HG02759 (cell line): Measurements from ENCODE around the gene SDR42E2.
"Not testable (repeated sequence)": the region's sequence is repeated elsewhere in the genome, so short reads cannot be mapped to it uniquely, and the experiment has no call there.

Experiments used
- ATAC-seq: cut with Tn5 transposase; IDR thresholded peaks from one replicate; pipeline ENCODE4 v1.9.1; 2021; ENCODE audit warnings: mild to moderate bottlenecking, moderate library complexity; ENCODE audit not compliant: unreplicated experiment

The SDR42E2 gene

DNA sequence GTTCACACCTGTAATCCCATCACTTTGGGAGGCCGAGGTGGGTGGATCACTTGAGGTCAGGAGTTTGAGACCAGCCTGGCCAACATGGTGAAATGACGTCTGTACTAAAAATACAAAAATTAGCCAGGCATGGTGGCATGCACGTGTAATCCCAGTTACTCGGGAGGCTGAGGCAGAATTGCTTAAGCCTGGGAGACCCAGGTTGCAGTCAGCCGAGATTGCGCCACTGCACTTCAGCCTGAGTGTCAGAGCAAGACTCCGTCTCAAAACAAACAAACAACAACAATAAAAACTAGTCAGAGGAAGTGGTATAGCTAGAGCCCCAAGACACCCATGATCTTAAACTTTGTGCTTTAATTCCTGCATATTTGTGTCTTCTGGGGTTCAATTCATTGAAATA is 9.2 kb upstream of the SDR42E2 start:
- not testable (repeated sequence) for ATAC-seq

DNA sequence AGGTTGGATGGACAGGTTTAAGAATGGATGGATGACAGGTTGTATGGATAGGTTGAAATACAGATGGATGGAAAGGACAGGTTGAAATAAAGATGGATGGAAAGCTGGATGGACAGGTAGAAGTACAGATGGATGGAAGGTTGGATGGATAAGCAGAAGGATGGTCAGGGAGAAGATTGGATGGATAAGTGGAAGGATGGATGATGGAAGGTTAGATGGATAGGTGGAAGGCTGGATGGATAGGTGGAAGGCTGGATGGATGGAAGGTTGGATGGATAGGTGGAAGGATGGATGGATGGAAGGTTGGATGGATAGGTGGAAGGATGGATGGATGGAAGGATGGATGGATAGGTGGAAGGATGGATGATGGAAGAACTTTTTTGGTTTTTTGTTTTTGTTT is 905 bp upstream of the SDR42E2 start:
- ATAC-seq, result no peak

DNA sequence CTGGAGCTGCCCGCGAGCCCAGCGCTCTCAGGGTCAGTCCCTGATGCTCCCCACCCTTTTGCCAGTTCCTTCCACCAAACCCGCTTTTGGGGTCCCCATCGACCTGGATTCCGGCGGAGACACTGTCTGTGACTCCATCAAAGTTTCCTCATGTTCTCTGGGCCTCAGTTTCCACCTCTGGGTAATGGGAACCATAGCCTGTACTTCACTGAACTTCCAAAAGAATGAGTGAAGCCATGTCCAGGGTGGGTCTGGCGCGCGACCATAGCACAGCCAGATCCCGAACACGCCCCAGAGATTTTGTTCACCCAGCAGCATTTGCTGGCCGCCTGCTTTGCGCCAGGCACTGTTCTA is 327 bp downstream of the SDR42E2 start:
- ATAC-seq, result no peak

- no peak for ATAC-seq
Measured at GRCh38 chr16:22163806-22164205, 1.5 kb downstream of the SDR42E2 start.

DNA sequence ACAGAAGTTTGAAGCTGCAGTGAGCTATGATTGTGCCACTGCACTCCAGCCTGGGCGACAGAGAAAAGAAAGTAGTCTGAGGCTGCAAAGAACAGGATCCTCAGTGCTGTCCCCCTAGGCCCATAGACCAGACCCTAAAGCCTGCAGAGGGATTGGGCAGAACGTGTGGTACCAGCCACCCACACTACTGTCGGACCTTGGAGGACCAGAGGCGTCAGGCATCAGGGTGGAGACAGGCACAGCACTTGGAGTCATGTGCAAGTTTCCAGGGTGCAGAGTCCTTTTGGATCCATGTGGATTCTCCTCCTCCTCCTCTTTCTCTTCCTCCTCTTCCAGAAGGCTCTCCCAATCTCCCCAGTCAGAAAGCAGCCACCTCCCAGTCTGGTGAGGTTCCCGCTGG is 2.2 kb downstream of the SDR42E2 start:
- ATAC-seq, result no peak

GRCh38 chr16:22165508-22166285 is 3.4 kb downstream of the SDR42E2 start:
- ATAC-seq, result no peak

- no peak for ATAC-seq
Measured at GRCh38 chr16:22171953-22172352, 9.6 kb downstream of the SDR42E2 start.

GRCh38 chr16:22172642-22173041 is 10.3 kb downstream of the SDR42E2 start:
- not testable (repeated sequence) for ATAC-seq

- no peak for ATAC-seq
Measured at GRCh38 chr16:22174642-22175041, 12.3 kb downstream of the SDR42E2 start.

DNA sequence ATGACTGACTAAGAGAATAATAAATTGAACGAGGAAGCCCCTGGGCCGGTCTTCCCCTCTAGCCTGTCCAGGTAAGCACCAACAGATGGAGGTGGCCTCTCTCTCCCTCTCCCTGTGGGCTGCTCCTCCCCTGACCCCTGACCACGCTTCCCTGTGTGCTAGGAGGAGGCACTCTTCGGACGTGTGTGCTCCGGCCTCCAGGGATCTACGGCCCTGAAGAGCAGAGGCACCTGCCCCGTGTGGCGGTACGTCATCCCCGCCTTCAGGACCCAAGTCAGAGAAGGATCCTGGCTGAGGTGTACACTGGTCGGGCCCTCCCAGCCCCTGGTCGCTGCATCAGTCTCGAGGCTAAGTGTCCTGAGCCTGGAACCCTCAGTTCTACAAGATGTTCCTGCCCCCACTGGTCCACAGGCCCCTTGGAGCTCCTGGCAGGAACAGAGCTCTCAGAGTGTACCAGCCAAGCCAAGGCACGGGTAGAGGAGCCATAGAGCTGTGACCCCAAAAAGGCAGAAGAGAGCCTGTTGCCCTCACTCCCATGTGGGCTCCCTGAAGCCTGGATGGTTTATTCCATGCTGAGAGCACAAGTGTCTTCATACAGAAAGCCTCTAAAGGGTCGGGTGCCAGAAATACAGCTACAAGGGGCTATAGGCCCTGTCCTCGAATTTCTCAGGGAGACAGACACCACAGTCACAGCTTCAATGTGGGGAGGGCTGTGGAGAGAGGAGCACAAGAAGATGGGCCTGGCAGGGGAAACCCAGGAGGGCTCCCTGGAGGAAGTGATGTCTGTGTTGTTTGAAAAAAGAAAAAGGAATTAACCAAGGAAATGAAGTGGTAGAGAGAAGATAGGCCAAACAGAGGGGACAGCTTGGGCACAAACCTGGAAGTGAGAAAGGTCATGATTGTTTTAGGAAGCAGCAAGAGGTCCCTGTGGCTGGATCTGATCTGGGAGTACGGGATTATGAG is 15.9 kb downstream of the SDR42E2 start:
- ATAC-seq, result no peak

- ATAC-seq, result no peak
Measured at GRCh38 chr16:22181426-22181825, 19.1 kb downstream of the SDR42E2 start.

GRCh38 chr16:22181843-22182242 is 19.5 kb downstream of the SDR42E2 start:
- no peak for ATAC-seq

DNA sequence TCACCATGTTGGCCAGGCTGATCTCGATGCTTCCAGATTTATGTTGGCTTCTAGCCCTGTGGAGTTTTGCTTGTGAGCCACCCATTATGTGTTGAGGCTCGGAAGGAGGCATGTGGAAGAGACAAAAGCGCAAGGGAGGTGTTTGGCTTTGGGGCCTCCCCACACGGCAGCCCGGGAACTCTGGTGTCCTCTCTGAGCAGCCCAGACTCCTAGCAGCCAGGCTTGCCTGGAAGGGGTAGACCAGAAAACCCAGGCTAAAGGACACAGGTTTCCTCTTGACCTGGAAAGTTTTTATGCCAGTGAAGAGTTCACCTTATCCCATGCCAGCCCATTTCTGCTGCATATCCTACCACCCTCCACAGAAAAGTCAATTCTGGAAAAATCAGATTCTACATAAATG is 21.0 kb downstream of the SDR42E2 start:
- ATAC-seq, result no peak

DNA sequence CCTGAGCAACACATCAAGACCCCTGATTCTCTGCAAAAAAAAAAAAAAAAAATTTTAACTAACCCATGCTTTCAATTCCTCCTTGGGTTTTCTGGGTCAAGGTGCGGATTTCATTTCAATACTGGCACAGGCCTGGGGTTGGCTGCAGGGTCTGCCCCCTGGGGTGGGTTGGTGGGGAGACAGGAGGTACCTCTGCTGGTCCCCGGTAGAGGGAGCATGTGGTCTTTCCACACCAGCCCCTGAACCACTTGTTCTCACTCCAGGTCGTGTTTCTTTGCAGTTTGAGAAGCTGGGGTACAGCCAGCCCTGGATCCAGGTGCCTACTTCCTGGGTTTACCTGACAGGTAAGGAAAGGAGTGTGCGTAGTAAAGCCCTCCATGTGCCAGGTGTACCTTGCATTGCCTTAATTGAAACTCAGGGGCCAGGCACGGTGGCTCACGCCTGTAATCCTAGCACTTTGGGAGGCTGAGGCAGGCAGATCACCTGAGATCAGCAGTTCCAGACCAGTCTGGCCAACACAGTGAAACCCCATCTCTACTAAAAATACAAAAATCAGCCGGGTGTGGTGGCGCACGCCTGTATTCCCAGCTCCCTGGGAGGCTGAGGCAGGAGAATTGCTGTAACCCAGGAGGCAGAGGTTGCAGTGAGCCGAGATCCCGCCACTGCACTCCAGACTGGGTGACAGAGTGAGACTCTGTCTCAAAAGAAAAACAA is 21.8 kb downstream of the SDR42E2 start:
- ATAC-seq, result no peak

- no peak for ATAC-seq
Measured at GRCh38 chr16:22184615-22184968, 22.3 kb downstream of the SDR42E2 start.

DNA sequence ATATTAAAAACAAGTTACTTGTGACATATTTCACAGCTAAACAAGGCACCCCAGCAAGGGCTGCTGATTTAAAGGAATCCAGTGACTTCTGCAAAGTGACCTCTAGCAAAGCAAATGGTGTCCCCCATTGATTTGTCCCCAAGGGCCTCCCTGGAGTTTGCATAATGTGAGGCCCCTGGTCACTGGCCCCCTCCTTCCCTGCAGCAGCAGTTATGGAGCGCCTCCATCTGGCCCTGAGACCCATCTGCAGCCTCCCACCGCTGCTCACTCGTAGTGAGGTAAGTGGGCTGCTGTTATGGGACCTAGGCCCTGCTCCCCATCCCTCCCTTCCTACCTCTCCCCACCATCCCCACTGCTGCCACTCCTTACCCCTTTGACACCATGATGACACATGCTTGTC is 24.2 kb downstream of the SDR42E2 start:
- ATAC-seq, result no peak

- ATAC-seq, result no peak
Measured at GRCh38 chr16:22188267-22188594, 25.9 kb downstream of the SDR42E2 start.

- no peak for ATAC-seq
Measured at GRCh38 chr16:22188595-22189442, 26.5 kb downstream of the SDR42E2 start.

DNA sequence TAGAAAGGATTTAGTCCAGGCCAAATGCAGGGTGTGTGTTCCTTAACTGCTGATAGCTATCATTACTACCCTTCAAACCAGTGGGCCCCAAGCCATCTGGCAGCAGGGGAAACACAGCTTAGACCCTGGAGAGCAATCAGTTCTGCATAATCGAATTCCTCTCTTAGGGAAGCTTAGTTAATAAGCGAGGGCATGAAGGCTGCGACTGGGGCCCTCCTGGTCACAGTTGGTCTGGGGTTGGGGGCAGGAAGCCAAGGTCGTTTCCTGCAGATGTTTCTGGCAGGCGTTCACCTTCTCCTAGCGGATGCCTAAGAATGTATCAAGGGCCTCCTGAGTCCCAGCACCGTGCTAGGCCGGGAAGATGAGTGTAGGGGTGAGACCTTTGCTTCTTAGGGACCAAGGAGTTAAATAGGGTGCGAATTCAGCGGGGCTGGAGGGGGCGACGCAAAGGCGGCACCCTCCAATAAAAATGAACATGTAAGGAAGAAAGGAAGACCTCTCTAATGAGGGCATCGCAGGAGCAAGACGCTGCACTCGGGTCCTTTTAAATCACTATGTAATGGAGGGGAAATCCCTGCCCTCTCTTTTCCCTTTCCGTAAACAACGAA is 27.3 kb downstream of the SDR42E2 start:
- no peak for ATAC-seq

GRCh38 chr16:22190081-22190775 is 27.9 kb downstream of the SDR42E2 start:
- ATAC-seq, result peak; percentile 68
